ENCODE results near the gene OR10H2. TPM values are rescaled to one million over a fixed set of nuclear protein-coding genes. Genes with fewer than 3 reads are reported as not detected.
"Not testable (repeated sequence)": the region's sequence is repeated elsewhere in the genome, so short reads cannot be mapped to it uniquely, and the experiment has no call there.

Gene OR10H2
- total RNA-seq, 1 experiment from 2014 or later, result not detected

DNA sequence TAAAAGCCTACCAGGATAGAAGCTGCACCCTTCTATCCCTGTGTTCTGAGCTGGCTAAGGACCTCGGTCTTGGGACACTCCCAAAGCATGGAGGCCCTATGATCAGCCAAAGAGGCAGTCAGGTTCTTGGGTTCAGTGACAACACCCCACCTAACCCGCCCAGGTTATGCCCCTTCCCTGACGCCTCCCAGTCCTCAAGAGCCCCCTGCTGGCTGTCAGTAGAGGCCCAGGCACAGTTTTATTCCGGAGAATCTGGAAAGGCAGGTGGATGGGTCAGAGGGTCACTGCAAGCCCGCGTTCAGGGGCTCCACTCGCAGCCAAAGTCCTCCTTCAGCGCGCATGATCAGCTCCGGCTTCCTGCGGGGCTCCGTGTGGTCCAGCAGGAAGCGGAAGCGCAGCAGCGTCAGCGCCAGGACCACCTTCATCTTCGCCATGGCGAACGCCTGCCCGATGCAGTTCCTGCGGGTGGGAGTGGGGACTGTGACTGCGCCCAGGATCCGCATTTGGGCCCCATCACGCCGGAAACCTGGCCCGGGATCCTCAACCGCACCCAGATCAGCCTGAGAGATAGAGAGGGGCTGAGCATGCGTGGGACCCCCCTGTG is 32.2 kb downstream of the OR10H2 start:
- DNase-seq (ENCODE audit: extremely low read depth, low read depth), result no peak

DNA sequence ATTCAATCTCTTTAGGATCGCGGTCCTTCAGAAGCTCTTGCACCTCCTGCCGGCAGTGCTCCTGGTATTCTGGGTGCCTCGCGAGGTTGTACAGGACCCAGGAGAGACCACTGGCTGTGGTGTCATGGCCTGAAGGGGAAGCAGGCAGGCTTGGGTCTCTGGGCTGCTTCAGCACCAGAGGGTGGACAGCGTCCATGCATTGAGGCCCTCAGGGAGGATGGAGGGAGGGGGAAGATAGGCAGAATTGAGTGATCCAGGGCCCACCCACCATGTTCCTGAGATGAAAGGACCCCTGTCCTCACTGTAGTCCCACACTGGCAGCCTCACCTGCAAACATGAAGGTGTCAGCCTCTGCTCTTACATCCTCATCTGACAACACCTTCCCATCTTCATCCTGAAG is 41.8 kb downstream of the OR10H2 start:
- DNase-seq (ENCODE audit: extremely low read depth, low read depth), result no peak

DNA sequence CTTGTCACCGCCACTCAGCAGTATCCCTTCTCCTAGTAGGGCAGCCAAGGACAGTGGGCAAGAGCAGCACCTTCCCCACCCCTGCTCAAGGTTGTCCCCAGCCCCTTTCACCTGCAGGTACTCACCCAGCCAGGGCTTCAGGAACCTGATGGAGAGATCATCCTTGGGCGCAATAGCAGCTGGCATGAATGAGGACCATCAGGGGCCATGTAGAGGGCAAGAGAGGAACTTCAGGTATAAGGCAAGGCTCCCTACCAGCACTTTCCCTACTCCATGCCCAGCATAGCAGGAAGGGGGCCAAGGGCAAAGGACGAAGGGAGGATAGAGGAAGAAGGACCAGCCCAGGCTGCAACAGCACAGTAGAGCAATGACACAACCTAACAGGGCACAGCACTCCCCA is 46.3 kb downstream of the OR10H2 start:
- not testable (repeated sequence) for DNase-seq (ENCODE audit: extremely low read depth, low read depth)

DNA sequence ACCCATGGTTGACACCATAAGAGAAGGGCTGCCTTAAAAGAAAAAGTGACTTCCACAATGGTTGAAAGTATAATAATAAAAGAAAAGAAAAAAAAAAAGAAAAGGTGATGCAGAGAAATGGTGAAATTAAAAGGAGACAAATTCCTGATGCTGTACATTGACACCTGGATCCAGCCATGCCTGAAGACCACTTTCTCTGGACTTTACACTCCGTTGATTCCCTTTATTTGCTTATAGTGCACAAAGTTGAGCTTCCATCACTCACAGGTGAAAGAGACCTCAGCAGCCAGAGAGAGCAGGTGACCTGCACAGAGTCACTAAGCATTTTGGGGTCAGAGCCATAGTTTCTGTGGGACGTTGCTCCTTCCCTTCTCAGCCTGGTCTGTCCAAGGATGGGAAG is 47.4 kb downstream of the OR10H2 start:
- DNase-seq (ENCODE audit: extremely low read depth, low read depth), result no peak

DNA sequence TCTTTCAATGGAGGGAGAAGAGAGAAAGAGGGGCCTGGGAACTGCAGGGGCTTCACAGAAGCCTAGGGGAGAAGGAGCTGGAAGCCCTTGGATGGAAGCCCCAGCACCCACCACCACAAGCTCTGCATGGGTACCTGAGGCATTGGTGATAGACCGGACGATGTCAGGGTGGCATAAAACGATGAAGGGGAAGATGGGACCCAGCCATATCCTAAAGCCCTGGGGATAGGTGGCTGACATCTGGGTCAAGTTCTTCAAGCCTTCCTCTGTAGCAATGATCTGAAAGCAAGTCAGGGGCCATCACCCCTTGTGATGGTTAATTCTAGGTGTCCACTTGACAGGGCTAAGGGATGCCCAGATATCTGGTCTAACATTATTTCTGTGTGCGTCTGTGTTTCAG is 48.4 kb downstream of the OR10H2 start:
- no peak for DNase-seq (ENCODE audit: extremely low read depth, low read depth)

DNA sequence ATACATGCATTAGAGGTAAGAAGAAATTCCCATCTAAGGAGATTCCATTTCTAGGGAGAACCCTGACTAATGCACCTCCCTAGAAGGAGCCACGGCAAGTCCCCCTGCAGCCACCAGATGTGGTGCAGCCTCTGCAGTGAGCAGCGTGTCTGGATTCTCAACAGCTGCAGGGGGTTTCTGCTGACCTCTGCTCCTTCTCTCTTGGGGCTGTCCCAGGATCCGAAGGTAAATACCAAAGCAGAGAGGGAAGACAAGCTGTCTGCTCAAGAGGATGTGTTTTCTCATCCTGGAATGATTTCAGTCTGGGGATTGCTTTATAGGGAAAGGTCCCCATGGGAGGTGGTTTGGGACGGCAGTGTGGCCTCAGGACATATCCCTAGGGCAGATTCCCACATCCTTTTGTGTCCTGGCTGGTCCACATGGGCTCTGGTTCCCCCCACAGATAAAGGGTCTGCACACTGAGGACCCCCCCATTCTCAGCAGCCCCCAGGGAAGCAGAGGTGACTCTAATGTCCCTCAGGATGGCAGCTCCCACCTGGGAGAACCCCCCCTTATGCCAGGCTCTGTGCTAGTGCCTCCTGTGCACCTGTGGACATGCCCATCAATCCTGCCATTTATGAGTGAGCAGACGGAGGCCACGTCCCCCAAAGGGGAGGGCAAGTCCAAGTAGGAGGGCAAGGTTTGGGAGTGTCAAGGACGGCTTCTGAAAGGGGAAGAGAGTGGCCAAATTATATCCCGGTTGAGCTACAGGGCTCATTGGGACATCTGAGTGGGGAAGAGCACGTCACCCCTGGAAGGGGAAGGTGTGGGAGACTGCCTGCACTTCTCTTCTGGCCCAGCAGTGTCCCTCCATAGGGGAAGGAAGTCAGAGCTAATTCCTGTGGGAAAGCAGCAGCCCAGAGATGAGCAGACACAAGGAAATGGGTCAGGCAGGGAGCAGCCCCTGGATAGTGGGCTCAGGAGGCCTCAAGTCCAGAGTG is 49.5 kb downstream of the OR10H2 start:
- DNase-seq (ENCODE audit: extremely low read depth, low read depth), result no peak

Other genes with a start within 250 kb of the OR10H2 start
- not detected in 2 replicates for gene PGLYRP2, start 248.5 kb upstream of the OR10H2 start, total RNA-seq (2014; rRNA removed; shearing (Covaris generic))
- not detected in 2 replicates for gene CYP4F22, start 219.5 kb upstream of the OR10H2 start, total RNA-seq (2014; rRNA removed; shearing (Covaris generic))
- gene CYP4F8, start 112.8 kb upstream of the OR10H2 start, total RNA-seq (2014; rRNA removed; shearing (Covaris generic)), result not detected in 2 replicates
- gene CYP4F3, start 87.1 kb upstream of the OR10H2 start, total RNA-seq (2014; rRNA removed; shearing (Covaris generic)), result 2.9 and 3.0 TPM in 2 replicates
- gene CYP4F12, start 54.9 kb upstream of the OR10H2 start, total RNA-seq (2014; rRNA removed; shearing (Covaris generic)), result not detected in 2 replicates
- gene OR10H3, start 10.0 kb downstream of the OR10H2 start, total RNA-seq (2014; rRNA removed; shearing (Covaris generic)), result not detected in 2 replicates
- not detected in 2 replicates for gene OR10H5, start 59.6 kb downstream of the OR10H2 start, total RNA-seq (2014; rRNA removed; shearing (Covaris generic))
- not detected in 2 replicates for gene OR10H1, start 87.6 kb downstream of the OR10H2 start, total RNA-seq (2014; rRNA removed; shearing (Covaris generic))
- not detected in 2 replicates for gene CYP4F2, start 170.1 kb downstream of the OR10H2 start, total RNA-seq (2014; rRNA removed; shearing (Covaris generic))
- 108 and 123 TPM in 2 replicates for gene CYP4F11, start 206.5 kb downstream of the OR10H2 start, total RNA-seq (2014; rRNA removed; shearing (Covaris generic))
- not detected in 2 replicates for gene OR10H4, start 221.0 kb downstream of the OR10H2 start, total RNA-seq (2014; rRNA removed; shearing (Covaris generic))